ENCODE results near the gene COPZ1.
A peak's percentile ranks its signal among the peaks of the same experiment; 100 is the strongest.
"Not testable (repeated sequence)": the region's sequence is repeated elsewhere in the genome, so short reads cannot be mapped to it uniquely, and the experiment has no call there.

The COPZ1 gene

GRCh38 chr12:54284070-54284780 lies 40.7 kb upstream of the COPZ1 start:
- H3K27ac ChIP-seq (ENCODE audit: low read depth in 2 of 2, low read length in 2 of 2): peak overlapping the region in 1 of 2 donors; percentile 6
- peaks cover 56 to 60% of the 10 kb centered on the region in 2 donors for H3K4me1 ChIP-seq (ENCODE audit: control insufficient read depth in 2 of 2, insufficient read depth in 2 of 2, low read length in 2 of 2)
- H3K27me3 ChIP-seq (ENCODE audit: control insufficient read depth in 2 of 2, insufficient read depth in 2 of 2, low read length in 2 of 2); H3K9ac ChIP-seq (ENCODE audit: low read depth in 1 of 2, low read length in 2 of 2); H3K9me3 ChIP-seq (ENCODE audit: control insufficient read depth in 2 of 2, low read length in 2 of 2): not testable (repeated sequence)
- peaks cover 51 to 54% of the 10 kb centered on the region in 2 donors for H3K36me3 ChIP-seq (ENCODE audit: control insufficient read depth in 2 of 2, insufficient read depth in 2 of 2, low read length in 2 of 2)
- peak overlapping the region; percentile 33 to 36 for H3K4me3 ChIP-seq (ENCODE audit: low read length in 2 of 2)

GRCh38 chr12:54285150-54286041 lies 39.5 kb upstream of the COPZ1 start:
- Histone ChIP-seq H3K27ac (ENCODE audit: low read depth in 2 of 2, low read length in 2 of 2) (peak overlapping the region; percentile 48 to 51), H3K36me3 (ENCODE audit: control insufficient read depth in 2 of 2, insufficient read depth in 2 of 2, low read length in 2 of 2) (peaks cover 51 to 54% of the 10 kb centered on the region in 2 donors), H3K4me1 (ENCODE audit: control insufficient read depth in 2 of 2, insufficient read depth in 2 of 2, low read length in 2 of 2) (peaks cover 56 to 63% of the 10 kb centered on the region in 2 donors), H3K9me3 (ENCODE audit: control insufficient read depth in 2 of 2, low read length in 2 of 2) (no peaks in the 10 kb centered on the region), H3K4me3 (ENCODE audit: low read length in 2 of 2) (peak overlapping the region; percentile 28 to 44), H3K9ac (ENCODE audit: low read depth in 1 of 2, low read length in 2 of 2) (peak overlapping the region; percentile 7 to 24), H3K27me3 (ENCODE audit: control insufficient read depth in 2 of 2, insufficient read depth in 2 of 2, low read length in 2 of 2) (no peaks in the 10 kb centered on the region)

GRCh38 chr12:54286042-54287030 lies 38.6 kb upstream of the COPZ1 start:
- Histone ChIP-seq H3K4me3 (ENCODE audit: low read length in 2 of 2) (peak overlapping the region; percentile 28 to 44), H3K27ac (ENCODE audit: low read depth in 2 of 2, low read length in 2 of 2) (peak overlapping the region; percentile 48 to 51), H3K4me1 (ENCODE audit: control insufficient read depth in 2 of 2, insufficient read depth in 2 of 2, low read length in 2 of 2) (peaks cover 56 to 61% of the 10 kb centered on the region in 2 donors)

GRCh38 chr12:54287261-54288157 lies 37.4 kb upstream of the COPZ1 start:
- H3K4me1 ChIP-seq (ENCODE audit: control insufficient read depth in 2 of 2, insufficient read depth in 2 of 2, low read length in 2 of 2): peaks cover 45 to 50% of the 10 kb centered on the region in 2 donors
- H3K27ac ChIP-seq (ENCODE audit: low read depth in 2 of 2, low read length in 2 of 2): peak overlapping the region; percentile 29 to 56
- H3K9ac ChIP-seq (ENCODE audit: low read depth in 1 of 2, low read length in 2 of 2): no peak overlapping the region
- no peaks in the 10 kb centered on the region for H3K27me3 ChIP-seq (ENCODE audit: control insufficient read depth in 2 of 2, insufficient read depth in 2 of 2, low read length in 2 of 2)
- H3K36me3 ChIP-seq (ENCODE audit: control insufficient read depth in 2 of 2, insufficient read depth in 2 of 2, low read length in 2 of 2): peaks cover 46 to 49% of the 10 kb centered on the region in 2 donors
- H3K4me3 ChIP-seq (ENCODE audit: low read length in 2 of 2): no peak overlapping the region
- no peaks in the 10 kb centered on the region for H3K9me3 ChIP-seq (ENCODE audit: control insufficient read depth in 2 of 2, low read length in 2 of 2)

More at GRCh38 chr12:54286042-54287030, 38.6 kb upstream of the COPZ1 start:
- H3K36me3 ChIP-seq (ENCODE audit: control insufficient read depth in 2 of 2, insufficient read depth in 2 of 2, low read length in 2 of 2): peaks cover 51 to 54% of the 10 kb centered on the region in 2 donors
- no peaks in the 10 kb centered on the region for H3K9me3 ChIP-seq (ENCODE audit: control insufficient read depth in 2 of 2, low read length in 2 of 2)
- H3K9ac ChIP-seq (ENCODE audit: low read depth in 1 of 2, low read length in 2 of 2): peak overlapping the region in 1 of 2 donors; percentile 7
- no peaks in the 10 kb centered on the region for H3K27me3 ChIP-seq (ENCODE audit: control insufficient read depth in 2 of 2, insufficient read depth in 2 of 2, low read length in 2 of 2)

GRCh38 chr12:54292083-54292930 lies 32.6 kb upstream of the COPZ1 start:
- no peak overlapping the region for H3K9ac ChIP-seq (ENCODE audit: low read depth in 1 of 2, low read length in 2 of 2)
- no peaks in the 10 kb centered on the region for H3K27me3 ChIP-seq (ENCODE audit: control insufficient read depth in 2 of 2, insufficient read depth in 2 of 2, low read length in 2 of 2)
- no peak overlapping the region for H3K27ac ChIP-seq (ENCODE audit: low read depth in 2 of 2, low read length in 2 of 2)
- no peak overlapping the region for H3K4me3 ChIP-seq (ENCODE audit: low read length in 2 of 2)
- H3K9me3 ChIP-seq (ENCODE audit: control insufficient read depth in 2 of 2, low read length in 2 of 2): no peaks in the 10 kb centered on the region
- H3K36me3 ChIP-seq (ENCODE audit: control insufficient read depth in 2 of 2, insufficient read depth in 2 of 2, low read length in 2 of 2): peaks cover 8% of the 10 kb centered on the region in 2 donors
- peaks cover 13% of the 10 kb centered on the region in 2 donors for H3K4me1 ChIP-seq (ENCODE audit: control insufficient read depth in 2 of 2, insufficient read depth in 2 of 2, low read length in 2 of 2)

- Histone ChIP-seq H3K4me1 (ENCODE audit: control insufficient read depth in 2 of 2, insufficient read depth in 2 of 2, low read length in 2 of 2) (peaks cover 8% of the 10 kb centered on the region in 2 donors), H3K9ac (ENCODE audit: low read depth in 1 of 2, low read length in 2 of 2) (no peak overlapping the region), H3K27ac (ENCODE audit: low read depth in 2 of 2, low read length in 2 of 2) (no peak overlapping the region), H3K27me3 (ENCODE audit: control insufficient read depth in 2 of 2, insufficient read depth in 2 of 2, low read length in 2 of 2) (no peaks in the 10 kb centered on the region), H3K36me3 (ENCODE audit: control insufficient read depth in 2 of 2, insufficient read depth in 2 of 2, low read length in 2 of 2) (peaks cover 3 to 4% of the 10 kb centered on the region in 2 donors), H3K4me3 (ENCODE audit: low read length in 2 of 2) (no peak overlapping the region), H3K9me3 (ENCODE audit: control insufficient read depth in 2 of 2, low read length in 2 of 2) (no peaks in the 10 kb centered on the region)
These were observed 32.0 kb upstream of the COPZ1 start for GRCh38 chr12:54292931-54293241.

- no peaks in the 10 kb centered on the region for H3K9me3 ChIP-seq (ENCODE audit: control insufficient read depth in 2 of 2, low read length in 2 of 2)
- no peak overlapping the region for H3K4me3 ChIP-seq (ENCODE audit: low read length in 2 of 2)
- peaks cover 0 to 2% of the 10 kb centered on the region in 2 donors for H3K4me1 ChIP-seq (ENCODE audit: control insufficient read depth in 2 of 2, insufficient read depth in 2 of 2, low read length in 2 of 2)
- peaks cover 4 to 6% of the 10 kb centered on the region in 2 donors for H3K27me3 ChIP-seq (ENCODE audit: control insufficient read depth in 2 of 2, insufficient read depth in 2 of 2, low read length in 2 of 2)
- no peak overlapping the region for H3K9ac ChIP-seq (ENCODE audit: low read depth in 1 of 2, low read length in 2 of 2)
- no peak overlapping the region for H3K27ac ChIP-seq (ENCODE audit: low read depth in 2 of 2, low read length in 2 of 2)
- H3K36me3 ChIP-seq (ENCODE audit: control insufficient read depth in 2 of 2, insufficient read depth in 2 of 2, low read length in 2 of 2): no peaks in the 10 kb centered on the region
These were observed 30.6 kb upstream of the COPZ1 start for GRCh38 chr12:54294152-54294952.

- Histone ChIP-seq H3K4me3 (ENCODE audit: low read length in 2 of 2) (no peak overlapping the region), H3K9me3 (ENCODE audit: control insufficient read depth in 2 of 2, low read length in 2 of 2) (no peaks in the 10 kb centered on the region), H3K4me1 (ENCODE audit: control insufficient read depth in 2 of 2, insufficient read depth in 2 of 2, low read length in 2 of 2) (no peaks in the 10 kb centered on the region), H3K27ac (ENCODE audit: low read depth in 2 of 2, low read length in 2 of 2) (no peak overlapping the region), H3K27me3 (ENCODE audit: control insufficient read depth in 2 of 2, insufficient read depth in 2 of 2, low read length in 2 of 2) (peaks cover 10 to 12% of the 10 kb centered on the region in 2 donors), H3K36me3 (ENCODE audit: control insufficient read depth in 2 of 2, insufficient read depth in 2 of 2, low read length in 2 of 2) (no peaks in the 10 kb centered on the region), H3K9ac (ENCODE audit: low read depth in 1 of 2, low read length in 2 of 2) (no peak overlapping the region)
These were observed 29.9 kb upstream of the COPZ1 start for GRCh38 chr12:54294953-54295566.
